ENCODE data around the gene KIAA0825. TPM values are rescaled to one million over a fixed set of nuclear protein-coding genes. Genes with fewer than 3 reads are reported as not detected.

KIAA0825 gene
- total RNA-seq, 1 experiment from 2014 or later = 1.3 TPM

GRCh38 chr5:94649874-94650273 is 31.5 kb upstream of the KIAA0825 start (continued):
- TF ChIP-seq CBFB (CRISPR knock-in tag; IDR thresholded peaks at IDR 0.05; ENCODE audit: low read depth) (no peak), TP53 (CRISPR knock-in tag; IDR thresholded peaks at IDR 0.05) (no peak)

GRCh38 chr5:94646758-94647157 is 28.4 kb upstream of the KIAA0825 start:
- DNase-seq (ENCODE audit: low spot score) (no peak), ATAC-seq (no peak)
- no peak overlapping the region for H3K27ac Mint-ChIP-seq
- H3K9me3 Mint-ChIP-seq = no peaks in the 10 kb centered on the region
- ChIA-PET CTCF (no interaction called here), POLR2A (no interaction called here)
- H3K36me3 Mint-ChIP-seq = peaks cover 9% of the 10 kb centered on the region; the same call in 1 of the 2 replicates
- no peak for TF ChIP-seq ZNF138 (CRISPR knock-in tag; conservative IDR thresholded peaks at IDR 0.05)
- TF ChIP-seq ZNF671 (CRISPR knock-in tag; IDR thresholded peaks at IDR 0.05) = no peak
- no peak for TF ChIP-seq USF1 (CRISPR knock-in tag; IDR thresholded peaks at IDR 0.05)
- TF ChIP-seq USF2 (CRISPR knock-in tag; IDR thresholded peaks at IDR 0.05) = no peak
- no peak for TF ChIP-seq NR2C2 (CRISPR knock-in tag; IDR thresholded peaks at IDR 0.05)
- TF ChIP-seq ERG (CRISPR knock-in tag; IDR thresholded peaks at IDR 0.05) = no peak
- TF ChIP-seq ATF1 (CRISPR knock-in tag; IDR thresholded peaks at IDR 0.05) = no peak
- no peak for TF ChIP-seq GTF2I (CRISPR knock-in tag; conservative IDR thresholded peaks at IDR 0.05)
- TF ChIP-seq NR1H2 (CRISPR knock-in tag; IDR thresholded peaks at IDR 0.05) = no peak
- no peaks in the 10 kb centered on the region for H3K27me3 Mint-ChIP-seq (ENCODE audit: low read depth)
- H3K4me1 Mint-ChIP-seq = no peaks in the 10 kb centered on the region
- no peak overlapping the region for H3K4me3 Mint-ChIP-seq

GRCh38 chr5:94645053-94645452 is 26.6 kb upstream of the KIAA0825 start:
- Mint-ChIP-seq H3K36me3 (peaks cover 25% of the 10 kb centered on the region), H3K9me3 (peaks cover 9% of the 10 kb centered on the region), H3K27ac (no peak overlapping the region), H3K4me3 (no peak overlapping the region), H3K27me3 (ENCODE audit: low read depth) (no peaks in the 10 kb centered on the region), H3K4me1 (no peaks in the 10 kb centered on the region)
- ATAC-seq (no peak), DNase-seq (ENCODE audit: low spot score) (no peak)
- CTCF ChIA-PET = interaction anchor here (1.8 kb wide), 1 partner anchor 93 kb away, joined by 6 read pairs; no protein-coding TSS in a partner anchor
- POLR2A ChIA-PET = no interaction called here
- TF ChIP-seq SMAD4 (CRISPR knock-in tag; IDR thresholded peaks at IDR 0.05) (no peak), CBFB (CRISPR knock-in tag; IDR thresholded peaks at IDR 0.05; ENCODE audit: low read depth) (no peak), PRRX2 (CRISPR knock-in tag; IDR thresholded peaks at IDR 0.05) (no peak), IRF2 (CRISPR knock-in tag; IDR thresholded peaks at IDR 0.05; ENCODE audit: borderline replicate concordance, low read depth) (no peak), NR3C1 (CRISPR knock-in tag; conservative IDR thresholded peaks at IDR 0.05; ENCODE audit: low read depth) (no peak), FOXK1 (CRISPR knock-in tag; IDR thresholded peaks at IDR 0.05) (no peak), TEAD1 (CRISPR knock-in tag; IDR thresholded peaks at IDR 0.05) (no peak), ZNF232 (CRISPR knock-in tag; IDR thresholded peaks at IDR 0.05) (no peak), SOX15 (CRISPR knock-in tag; IDR thresholded peaks at IDR 0.05) (no peak), ERG (CRISPR knock-in tag; IDR thresholded peaks at IDR 0.05) (no peak), NFATC4 (CRISPR knock-in tag; IDR thresholded peaks at IDR 0.05) (no peak), GRHL2 (CRISPR knock-in tag; IDR thresholded peaks at IDR 0.05; ENCODE audit: insufficient replicate concordance, severe bottlenecking) (no peak), RORB (CRISPR knock-in tag; IDR thresholded peaks at IDR 0.05) (no peak), E2F4 (CRISPR knock-in tag; IDR thresholded peaks at IDR 0.05; ENCODE audit: borderline replicate concordance, low read depth) (no peak), ZNF423 (CRISPR knock-in tag; IDR thresholded peaks at IDR 0.05) (no peak), ZSCAN18 (CRISPR knock-in tag; IDR thresholded peaks at IDR 0.05) (no peak), ELF4 (CRISPR knock-in tag; IDR thresholded peaks at IDR 0.05; ENCODE audit: low read depth) (no peak), ATF3 (CRISPR knock-in tag; conservative IDR thresholded peaks at IDR 0.05) (no peak), ZNF671 (CRISPR knock-in tag; IDR thresholded peaks at IDR 0.05) (no peak)
